Neural crest cell (in vitro differentiated cells): Measurements from ENCODE around the gene TESMIN. TPM values are rescaled to one million over a fixed set of nuclear protein-coding genes. Genes with fewer than 3 reads are reported as not detected.

Experiments
- DNase-seq: peaks from one replicate; pipeline ENCODE4 v3.0.0; 2021; ENCODE audit warnings: low read depth, mixed read lengths, low spot score
- H3K27ac Mint-ChIP-seq: one replicate; pipeline ENCODE4 v1.8.0; 2021; ENCODE audit warnings: mild to moderate bottlenecking, mixed read lengths; ENCODE audit not compliant: unreplicated experiment
- H3K27me3 Mint-ChIP-seq: 2 replicates; pipeline ENCODE4 v1.8.0; 2021; ENCODE audit warnings: low read depth, mild to moderate bottlenecking, mixed read lengths
- H3K36me3 Mint-ChIP-seq: 2 replicates; pipeline ENCODE4 v1.8.0; 2021; ENCODE audit warnings: low read depth, mild to moderate bottlenecking, mixed read lengths
- H3K4me1 Mint-ChIP-seq: 2 replicates; pipeline ENCODE4 v1.8.0; 2021; ENCODE audit warnings: mixed read lengths
- H3K4me3 Mint-ChIP-seq: one replicate; pipeline ENCODE4 v1.8.0; 2021; ENCODE audit warnings: mild to moderate bottlenecking, mixed read lengths
- H3K9me3 Mint-ChIP-seq: 2 replicates; pipeline ENCODE4 v1.8.0; 2021; ENCODE audit warnings: mixed read lengths
- CTCF ChIP-seq: fragments of 200-600 bp; sonication (generic); conservative IDR thresholded peaks from 2 replicates; pipeline ENCODE4 v1.5.0; 2021; ENCODE audit warnings: antibody characterized with exemption, mild to moderate bottlenecking
- total RNA-seq: library from RNA; stranded (reverse); gene quantifications from 2 replicates; pipeline ENCODE4 v1.2.1, GENCODE V29; 2021

The TESMIN gene
- total RNA-seq, 1 donor from 2014 or later, result 6.8 TPM

GRCh38 chr11:68695531-68695930 is 55.8 kb downstream of the TESMIN start:
- Mint-ChIP-seq H3K36me3 (no peaks in the 10 kb centered on the region), H3K27ac (no peak overlapping the region), H3K4me3 (no peak overlapping the region), H3K27me3 (peaks cover 44% of the 10 kb centered on the region), H3K9me3 (peaks cover 3% of the 10 kb centered on the region), H3K4me1 (no peaks in the 10 kb centered on the region)
- TF ChIP-seq CTCF, result no peak
- DNase-seq, result no peak

- DNase-seq, result no peak
- H3K4me3 Mint-ChIP-seq, result no peak overlapping the region
- H3K36me3 Mint-ChIP-seq, result no peaks in the 10 kb centered on the region
- no peak for TF ChIP-seq CTCF
- H3K27ac Mint-ChIP-seq, result no peak overlapping the region
- peaks cover 2% of the 10 kb centered on the region for H3K9me3 Mint-ChIP-seq
- H3K27me3 Mint-ChIP-seq, result peaks cover 51% of the 10 kb centered on the region
- no peaks in the 10 kb centered on the region for H3K4me1 Mint-ChIP-seq
Measured at GRCh38 chr11:68694431-68695297, 56.7 kb downstream of the TESMIN start.

GRCh38 chr11:68693484-68693882 is 57.8 kb downstream of the TESMIN start:
- no peak for DNase-seq
- Mint-ChIP-seq H3K36me3 (no peaks in the 10 kb centered on the region), H3K27me3 (peaks cover 61% of the 10 kb centered on the region), H3K4me3 (no peak overlapping the region), H3K9me3 (no peaks in the 10 kb centered on the region), H3K27ac (no peak overlapping the region), H3K4me1 (no peaks in the 10 kb centered on the region)
- no peak for TF ChIP-seq CTCF

GRCh38 chr11:68692871-68693483 is 58.3 kb downstream of the TESMIN start:
- no peak overlapping the region for H3K4me3 Mint-ChIP-seq
- no peak overlapping the region for H3K27ac Mint-ChIP-seq
- H3K4me1 Mint-ChIP-seq, result no peaks in the 10 kb centered on the region
- no peak for DNase-seq
- H3K36me3 Mint-ChIP-seq, result no peaks in the 10 kb centered on the region
- H3K27me3 Mint-ChIP-seq, result peaks cover 61% of the 10 kb centered on the region
- TF ChIP-seq CTCF, result no peak
- H3K9me3 Mint-ChIP-seq, result no peaks in the 10 kb centered on the region

- no peak for TF ChIP-seq CTCF
- H3K27me3 Mint-ChIP-seq, result peaks cover 64% of the 10 kb centered on the region
- no peaks in the 10 kb centered on the region for H3K36me3 Mint-ChIP-seq
- no peak overlapping the region for H3K4me3 Mint-ChIP-seq
- no peaks in the 10 kb centered on the region for H3K9me3 Mint-ChIP-seq
- no peaks in the 10 kb centered on the region for H3K4me1 Mint-ChIP-seq
- H3K27ac Mint-ChIP-seq, result no peak overlapping the region
- DNase-seq, result no peak
Measured at GRCh38 chr11:68692115-68692514, 59.2 kb downstream of the TESMIN start.
